WTC11 (cell line): ENCODE data around the gene AGR2. TPM values are rescaled to one million over a fixed set of nuclear protein-coding genes. Genes with fewer than 3 reads are reported as not detected.

Experiments used
- ATAC-seq: fragments of 200-7000 bp; cut with Tn5 transposase; 2 replicates; pipeline ENCODE4 v1.10.0; 2021; ENCODE audit warnings: mild to moderate bottlenecking, moderate library complexity
- CTCF ChIA-PET: fragments of 300-600 bp; sonication (Branson Sonifier 250); formaldehyde crosslinking; loops from one replicate; lab custom pipeline; 2021; ENCODE audit warnings: antibody characterized with exemption; lab: Charles Lee
- POLR2A ChIA-PET: fragments of 350-600 bp; sonication (Branson Sonifier 250); formaldehyde crosslinking; loops from one replicate; lab custom pipeline; 2021; ENCODE audit warnings: antibody characterized with exemption; lab: Charles Lee
- DNase-seq: peaks from one replicate; pipeline ENCODE4 v3.0.0; 2021; ENCODE audit warnings: low spot score
- H3K27ac Mint-ChIP-seq: 2 replicates; pipeline ENCODE4 v1.8.0; 2021; ENCODE audit warnings: mixed read lengths
- H3K27me3 Mint-ChIP-seq: 2 replicates; pipeline ENCODE4 v1.8.0; 2021; ENCODE audit warnings: low read depth, mild to moderate bottlenecking, moderate library complexity, mixed read lengths
- H3K36me3 Mint-ChIP-seq: 2 replicates; pipeline ENCODE4 v1.8.0; 2021; ENCODE audit warnings: mixed read lengths
- H3K4me1 Mint-ChIP-seq: 2 replicates; pipeline ENCODE4 v1.8.0; 2022; ENCODE audit warnings: mixed read lengths
- H3K4me3 Mint-ChIP-seq: 2 replicates; pipeline ENCODE4 v1.8.0; 2021; ENCODE audit warnings: mild to moderate bottlenecking, moderate library complexity, mixed read lengths
- H3K9me3 Mint-ChIP-seq: 2 replicates; pipeline ENCODE4 v1.8.0; 2021; ENCODE audit warnings: mixed read lengths
- AFF4 ChIP-seq: sonication (generic); formaldehyde crosslinking; IDR thresholded peaks from 2 replicates; pipeline ENCODE4 v1.8.1; 2023; ENCODE audit warnings: mild to moderate bottlenecking, missing genetic modification reagents, borderline replicate concordance
- CREB1 ChIP-seq: sonication (generic); formaldehyde crosslinking; IDR thresholded peaks from 2 replicates; pipeline ENCODE4 v1.8.0; 2023; ENCODE audit warnings: mild to moderate bottlenecking, missing genetic modification reagents
- E2F5 ChIP-seq: sonication (generic); formaldehyde crosslinking; IDR thresholded peaks from 2 replicates; pipeline ENCODE4 v1.8.1; 2022; ENCODE audit warnings: mild to moderate bottlenecking, moderate library complexity, missing genetic modification reagents
- GTF2I ChIP-seq: fragments of 250-450 bp; sonication (Bioruptor Pico); conservative IDR thresholded peaks from 2 replicates; pipeline ENCODE4 v1.4.0; 2021; ENCODE audit warnings: mild to moderate bottlenecking
- HMGXB4 ChIP-seq: sonication (generic); formaldehyde crosslinking; IDR thresholded peaks from 2 replicates; pipeline ENCODE4 v1.8.1; 2023; ENCODE audit warnings: mild to moderate bottlenecking, moderate library complexity, missing genetic modification reagents
- MAX ChIP-seq: sonication (generic); formaldehyde crosslinking; IDR thresholded peaks from 2 replicates; pipeline ENCODE4 v1.8.0; 2022; ENCODE audit warnings: mild to moderate bottlenecking, missing genetic modification reagents
- NR3C1 ChIP-seq: sonication (generic); formaldehyde crosslinking; conservative IDR thresholded peaks from 2 replicates; pipeline ENCODE4 v1.8.1; 2023; ENCODE audit warnings: low read depth, mild to moderate bottlenecking, missing genetic modification reagents
- PREB ChIP-seq: sonication (generic); formaldehyde crosslinking; IDR thresholded peaks from 2 replicates; pipeline ENCODE4 v1.8.1; 2022; ENCODE audit warnings: mild to moderate bottlenecking, missing genetic modification reagents, moderate library complexity, borderline replicate concordance
- RELA ChIP-seq: sonication (generic); formaldehyde crosslinking; IDR thresholded peaks from 2 replicates; pipeline ENCODE4 v1.8.1; 2022; ENCODE audit warnings: missing genetic modification reagents, mild to moderate bottlenecking, borderline replicate concordance
- RORB ChIP-seq: fragments of 250-450 bp; sonication (Bioruptor Pico); IDR thresholded peaks from 2 replicates; pipeline ENCODE4 v1.9.0; 2021; ENCODE audit warnings: mild to moderate bottlenecking
- SMAD4 ChIP-seq: sonication (generic); formaldehyde crosslinking; IDR thresholded peaks from 2 replicates; pipeline ENCODE4 v1.8.0; 2022; ENCODE audit warnings: mild to moderate bottlenecking, missing genetic modification reagents
- ZNF532 ChIP-seq: fragments of 250-450 bp; sonication (Bioruptor Pico); IDR thresholded peaks from 2 replicates; pipeline ENCODE4 v1.9.0; 2021; ENCODE audit warnings: mild to moderate bottlenecking, borderline replicate concordance
- ZNF671 ChIP-seq: fragments of 250-450 bp; sonication (Bioruptor Pico); IDR thresholded peaks from 2 replicates; pipeline ENCODE4 v1.8.0; 2021; ENCODE audit warnings: mild to moderate bottlenecking
- total RNA-seq: library from RNA; stranded (reverse); gene quantifications from 3 replicates; pipeline ENCODE4 v1.2.3, GENCODE V29; 2021

The AGR2 gene
- total RNA-seq, 1 experiment from 2014 or later = 1.6 TPM

GRCh38 chr7:16845746-16846145 is 40.9 kb upstream of the AGR2 start:
- ChIA-PET POLR2A (interaction anchor here (0.6 kb wide), 1 partner anchor 27 kb away, joined by 6 read pairs; no protein-coding TSS in a partner anchor), CTCF (no interaction called here)
- Mint-ChIP-seq H3K4me3 (no peak overlapping the region), H3K9me3 (no peaks in the 10 kb centered on the region), H3K4me1 (peaks cover 6% of the 10 kb centered on the region; the same call in 1 of the 2 replicates), H3K27me3 (no peaks in the 10 kb centered on the region), H3K27ac (no peak overlapping the region), H3K36me3 (no peaks in the 10 kb centered on the region)
- DNase-seq (no peak), ATAC-seq (no peak)
- TF ChIP-seq ZNF671 (CRISPR knock-in tag) (no peak), E2F5 (CRISPR knock-in tag) (no peak), ZNF532 (no peak)

GRCh38 chr7:16841681-16842080 is 36.9 kb upstream of the AGR2 start:
- no peak overlapping the region for H3K27ac Mint-ChIP-seq
- no peak overlapping the region for H3K4me3 Mint-ChIP-seq
- no peak for ATAC-seq
- TF ChIP-seq GTF2I (no peak), PREB (CRISPR knock-in tag) (no peak), NR3C1 (CRISPR knock-in tag) (no peak), HMGXB4 (CRISPR knock-in tag) (no peak), CREB1 (CRISPR knock-in tag) (no peak), RELA (CRISPR knock-in tag) (no peak), RORB (CRISPR knock-in tag) (no peak), SMAD4 (CRISPR knock-in tag) (no peak), AFF4 (CRISPR knock-in tag) (no peak), MAX (CRISPR knock-in tag) (no peak)
- no peaks in the 10 kb centered on the region for H3K9me3 Mint-ChIP-seq
- ChIA-PET CTCF (no interaction called here), POLR2A (no interaction called here)
- peaks cover 6% of the 10 kb centered on the region; the same call in 1 of the 2 replicates for H3K4me1 Mint-ChIP-seq
- H3K27me3 Mint-ChIP-seq = no peaks in the 10 kb centered on the region
- H3K36me3 Mint-ChIP-seq = no peaks in the 10 kb centered on the region
- DNase-seq = no peak
